Measurements from ENCODE around the gene PLCL1.

The PLCL1 gene

GRCh38 chr2:198060277-198060676 lies 255.9 kb downstream of the PLCL1 start:
- DNase-seq (ENCODE audit: low read depth) = no peak

- DNase-seq (ENCODE audit: low read depth) = no peak
Measured at GRCh38 chr2:198062826-198063225, 258.4 kb downstream of the PLCL1 start.

GRCh38 chr2:198063242-198063641 lies 258.8 kb downstream of the PLCL1 start:
- DNase-seq (ENCODE audit: low read depth) = no peak

GRCh38 chr2:198065322-198065721 lies 260.9 kb downstream of the PLCL1 start:
- no peak for DNase-seq (ENCODE audit: low read depth)

GRCh38 chr2:198066597-198066996 lies 262.2 kb downstream of the PLCL1 start:
- no peak for DNase-seq (ENCODE audit: low read depth)

- no peak for DNase-seq (ENCODE audit: low read depth)
Measured at GRCh38 chr2:198072655-198073054, 268.3 kb downstream of the PLCL1 start.

GRCh38 chr2:198073253-198073652 lies 268.9 kb downstream of the PLCL1 start:
- no peak for DNase-seq (ENCODE audit: low read depth)

- DNase-seq (ENCODE audit: low read depth) = no peak
Measured at GRCh38 chr2:198077477-198077876, 273.1 kb downstream of the PLCL1 start.

- DNase-seq (ENCODE audit: low read depth) = no peak
Measured at GRCh38 chr2:198080879-198081765, 276.7 kb downstream of the PLCL1 start.

- no peak for DNase-seq (ENCODE audit: low read depth)
Measured at GRCh38 chr2:198084156-198084555, 279.8 kb downstream of the PLCL1 start.

- no peak for DNase-seq (ENCODE audit: low read depth)
Measured at GRCh38 chr2:198096002-198096401, 291.6 kb downstream of the PLCL1 start.

GRCh38 chr2:198096965-198097364 lies 292.6 kb downstream of the PLCL1 start:
- no peak for DNase-seq (ENCODE audit: low read depth)

- no peak for DNase-seq (ENCODE audit: low read depth)
Measured at GRCh38 chr2:198097630-198098029, 293.2 kb downstream of the PLCL1 start.

- no peak for DNase-seq (ENCODE audit: low read depth)
Measured at GRCh38 chr2:198098386-198098785, 294.0 kb downstream of the PLCL1 start.

GRCh38 chr2:198098918-198099317 lies 294.5 kb downstream of the PLCL1 start:
- DNase-seq (ENCODE audit: low read depth) = no peak

GRCh38 chr2:198100346-198100745 lies 296.0 kb downstream of the PLCL1 start:
- DNase-seq (ENCODE audit: low read depth) = no peak

GRCh38 chr2:198101688-198102087 lies 297.3 kb downstream of the PLCL1 start:
- DNase-seq (ENCODE audit: low read depth) = no peak

GRCh38 chr2:198102120-198102519 lies 297.7 kb downstream of the PLCL1 start:
- DNase-seq (ENCODE audit: low read depth) = no peak

- DNase-seq (ENCODE audit: low read depth) = no peak
Measured at GRCh38 chr2:198102856-198103255, 298.5 kb downstream of the PLCL1 start.

GRCh38 chr2:198106621-198107385 lies 302.4 kb downstream of the PLCL1 start:
- no peak for DNase-seq (ENCODE audit: low read depth)

- DNase-seq (ENCODE audit: low read depth) = no peak
Measured at GRCh38 chr2:198113316-198113715, 308.9 kb downstream of the PLCL1 start.

- DNase-seq (ENCODE audit: low read depth) = no peak
Measured at GRCh38 chr2:198114064-198114463, 309.7 kb downstream of the PLCL1 start.

GRCh38 chr2:198115201-198115600 lies 310.8 kb downstream of the PLCL1 start:
- no peak for DNase-seq (ENCODE audit: low read depth)

All from stimulated activated CD8-positive, alpha-beta memory T cell treated with anti-CD3 and anti-CD28 coated beads, Interleukin-12 subunit alpha, Interleukin-12 subunit beta, amount 100 ng/mL, for 4 hours (primary cell).